ENCODE data around the gene PIGK.

DNA sequence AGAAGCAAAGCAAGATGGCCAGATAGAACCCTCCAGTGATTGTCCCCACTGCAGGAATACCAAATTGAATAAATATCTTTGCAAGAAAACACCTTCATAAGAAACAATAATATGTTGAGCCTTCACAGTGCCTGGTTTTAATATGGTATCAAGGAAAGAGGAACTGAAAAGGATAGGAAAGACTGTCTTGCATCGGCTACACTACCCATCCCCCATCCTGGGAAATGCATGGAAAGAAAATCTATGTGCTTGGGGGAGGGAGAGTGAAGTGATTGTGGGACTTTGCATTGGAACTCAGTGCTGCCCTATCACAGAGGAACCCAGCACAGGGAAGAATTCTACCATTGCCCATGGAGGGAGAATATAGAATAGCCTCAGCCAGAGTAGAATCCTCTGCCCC is 34.0 kb upstream of the PIGK start:
- no peak for TF ChIP-seq ZFP3 (CRISPR knock-in tag; IDR thresholded peaks at IDR 0.05)
- TF ChIP-seq TSHZ2 (CRISPR knock-in tag; IDR thresholded peaks at IDR 0.05) = no peak
- no peak for TF ChIP-seq POU6F1 (CRISPR knock-in tag; IDR thresholded peaks at IDR 0.05; ENCODE audit: borderline replicate concordance, low read depth)
- TF ChIP-seq ARNTL (CRISPR knock-in tag; IDR thresholded peaks at IDR 0.05; ENCODE audit: borderline replicate concordance, low read depth) = no peak
- TF ChIP-seq, protein P1, sequence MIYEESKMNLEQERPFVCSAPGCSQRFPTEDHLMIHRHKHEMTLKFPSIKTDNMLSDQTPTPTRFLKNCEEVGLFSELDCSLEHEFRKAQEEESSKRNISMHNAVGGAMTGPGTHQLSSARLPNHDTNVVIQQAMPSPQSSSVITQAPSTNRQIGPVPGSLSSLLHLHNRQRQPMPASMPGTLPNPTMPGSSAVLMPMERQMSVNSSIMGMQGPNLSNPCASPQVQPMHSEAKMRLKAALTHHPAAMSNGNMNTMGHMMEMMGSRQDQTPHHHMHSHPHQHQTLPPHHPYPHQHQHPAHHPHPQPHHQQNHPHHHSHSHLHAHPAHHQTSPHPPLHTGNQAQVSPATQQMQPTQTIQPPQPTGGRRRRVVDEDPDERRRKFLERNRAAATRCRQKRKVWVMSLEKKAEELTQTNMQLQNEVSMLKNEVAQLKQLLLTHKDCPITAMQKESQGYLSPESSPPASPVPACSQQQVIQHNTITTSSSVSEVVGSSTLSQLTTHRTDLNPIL (CRISPR knock-in tag; IDR thresholded peaks at IDR 0.05; ENCODE audit: low read depth) = no peak
- no peak for TF ChIP-seq PATZ1 (CRISPR knock-in tag; IDR thresholded peaks at IDR 0.05; ENCODE audit: borderline replicate concordance)
- TF ChIP-seq ZFP30 (CRISPR knock-in tag; IDR thresholded peaks at IDR 0.05) = no peak
- TF ChIP-seq GLIS3 (CRISPR knock-in tag; IDR thresholded peaks at IDR 0.05) = no peak
- TF ChIP-seq RARB (CRISPR knock-in tag; IDR thresholded peaks at IDR 0.05) = no peak
- no peak for TF ChIP-seq TOX (CRISPR knock-in tag; IDR thresholded peaks at IDR 0.05; ENCODE audit: borderline replicate concordance)

Data from SK-N-SH treated with all-trans-retinoic acid at 6 μM for 48 hours (cell line).